Measurements from ENCODE around the gene HAUS1.
"Not testable (repeated sequence)": the region's sequence is repeated elsewhere in the genome, so short reads cannot be mapped to it uniquely, and the experiment has no call there.

Gene HAUS1

DNA sequence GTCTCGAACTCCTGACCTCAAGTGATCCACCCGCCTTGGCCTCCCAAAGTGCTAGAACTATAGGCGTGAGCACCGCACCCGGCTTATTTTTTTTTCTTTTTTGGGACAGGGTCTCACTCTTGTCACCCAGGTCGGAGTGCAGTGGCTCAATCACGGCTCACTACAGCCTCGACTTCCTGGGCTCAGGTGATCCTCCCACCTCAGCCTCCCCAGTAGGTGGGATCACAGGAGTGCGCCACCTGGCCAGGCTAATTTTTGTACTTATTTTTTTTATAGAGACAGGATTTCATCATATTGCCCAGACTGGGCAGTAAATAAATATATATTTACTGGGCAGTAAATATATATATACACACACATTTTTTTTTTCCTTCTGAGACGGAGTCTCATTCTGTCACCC lies 8.7 kb upstream of the HAUS1 start:
- DNase-seq: no peak

GRCh38 chr18:46096651-46097300 lies 7.4 kb upstream of the HAUS1 start:
- DNase-seq: no peak

DNA sequence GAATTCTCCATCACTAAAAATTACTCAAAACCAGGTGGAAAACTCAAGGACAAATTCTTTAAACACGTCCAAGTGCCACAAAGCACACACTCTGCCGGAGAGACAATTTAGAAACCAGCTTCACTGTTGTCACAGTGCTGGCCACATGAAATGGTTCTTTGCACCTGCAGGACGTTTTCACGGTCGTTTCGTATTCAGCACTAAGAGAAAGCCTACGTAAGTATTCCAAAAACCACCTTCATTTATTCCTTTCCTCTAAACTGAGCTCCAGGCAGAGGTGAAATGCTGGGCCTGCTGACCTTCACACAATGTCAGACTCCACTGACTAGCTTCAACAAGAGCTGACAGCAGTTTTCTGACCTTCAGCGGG lies 6.8 kb upstream of the HAUS1 start:
- no peak for DNase-seq

GRCh38 chr18:46097801-46098615 lies 6.2 kb upstream of the HAUS1 start, which contains the start of gene ATP5F1A:
ATP5F1A (minus strand) TSS chr18:46098296; CDS start chr18:46098231, 65 bp downstream.
- DNase-seq: peak; percentile 84

GRCh38 chr18:46098616-46098933 lies 5.6 kb upstream of the HAUS1 start:
- DNase-seq: no peak

- DNase-seq: no peak
Measured at GRCh38 chr18:46099463-46099862, 4.7 kb upstream of the HAUS1 start.

GRCh38 chr18:46109386-46109785 lies 5.2 kb downstream of the HAUS1 start:
- no peak for DNase-seq

- DNase-seq: no peak
Measured at GRCh38 chr18:46110406-46110805, 6.2 kb downstream of the HAUS1 start.

- no peak for DNase-seq
Measured at GRCh38 chr18:46113751-46114150, 9.6 kb downstream of the HAUS1 start.

DNA sequence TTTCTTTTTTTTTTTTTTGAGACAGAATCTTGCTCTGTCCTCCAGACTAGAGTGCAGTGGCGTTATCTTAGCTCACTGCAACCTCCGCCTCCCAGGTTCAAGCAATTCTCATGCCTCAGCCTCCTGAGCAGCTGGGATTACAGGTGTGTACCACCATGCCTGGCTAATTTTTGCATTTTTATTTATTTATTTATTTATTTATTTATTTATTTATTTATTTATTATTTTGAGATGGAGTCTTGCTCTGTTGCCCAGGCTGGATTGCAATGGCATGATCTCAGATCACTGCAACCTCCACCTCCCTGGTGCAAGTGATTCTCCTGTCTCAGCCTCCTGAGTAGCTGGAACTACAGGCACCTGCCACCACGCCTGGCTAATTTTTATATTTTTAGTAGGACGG lies 22.4 kb downstream of the HAUS1 start:
- not testable (repeated sequence) for DNase-seq

- DNase-seq: no peak
Measured at GRCh38 chr18:46130061-46130460, 25.9 kb downstream of the HAUS1 start.

DNA sequence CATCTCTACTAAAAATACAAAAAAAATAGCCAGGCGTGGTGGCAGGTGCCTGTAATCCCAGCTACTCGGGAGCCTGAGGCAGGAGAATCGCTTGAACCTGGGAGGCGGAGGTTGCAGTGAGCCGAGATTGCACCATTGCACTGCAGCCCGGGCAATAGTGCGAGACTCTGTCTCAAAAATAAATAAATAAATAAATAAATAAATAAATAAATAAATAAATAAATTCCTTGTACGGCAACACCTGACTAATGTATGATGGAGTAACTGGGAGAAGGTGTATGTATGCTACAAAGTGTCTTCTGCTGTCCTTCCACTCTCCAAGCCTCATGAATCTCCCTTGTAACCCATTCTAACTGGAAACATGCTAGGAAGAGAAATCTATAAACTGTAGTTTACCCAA lies 26.4 kb downstream of the HAUS1 start:
- DNase-seq: not testable (repeated sequence)

DNA sequence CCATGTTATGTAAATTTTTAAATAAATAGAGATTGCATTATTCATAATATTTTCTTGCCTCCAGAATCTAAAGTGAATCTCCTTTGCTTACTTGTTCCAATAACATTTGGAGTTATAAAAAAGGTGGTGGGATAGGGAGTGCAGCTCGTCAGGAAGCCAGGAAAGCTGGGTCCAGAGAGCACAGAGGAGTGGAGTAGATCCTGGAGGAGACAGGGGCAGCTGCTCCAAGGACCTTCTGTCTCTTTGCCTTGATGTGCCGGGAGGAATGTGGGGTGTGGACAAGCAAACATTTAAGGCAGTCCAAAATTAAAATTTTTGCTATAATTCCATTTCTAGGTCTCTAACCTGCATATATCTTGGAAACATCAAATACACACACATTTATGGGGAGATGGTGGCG lies 29.3 kb downstream of the HAUS1 start:
- DNase-seq: no peak

- DNase-seq: no peak
Measured at GRCh38 chr18:46134920-46135675, 30.9 kb downstream of the HAUS1 start.

DNA sequence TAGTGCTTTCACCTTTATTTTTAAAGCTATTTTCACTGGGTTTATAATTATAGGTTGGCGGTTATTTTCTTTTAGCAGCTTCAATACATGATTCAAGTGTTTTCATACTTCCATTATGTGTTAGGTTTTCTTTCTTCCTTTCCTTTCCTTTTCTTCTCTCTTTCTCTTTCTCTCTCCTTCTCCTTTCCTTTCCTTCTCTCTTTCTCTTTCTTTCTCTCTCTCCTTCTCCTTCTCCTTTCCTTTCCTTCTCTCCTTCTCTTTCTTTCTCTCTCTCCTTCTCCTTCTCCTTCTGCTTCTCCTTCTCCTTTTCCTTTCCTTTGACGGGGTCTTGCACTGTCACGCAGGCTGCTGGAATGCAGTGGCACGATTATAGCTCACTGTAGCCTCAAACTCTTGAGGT lies 36.0 kb downstream of the HAUS1 start:
- no peak for DNase-seq

DNA sequence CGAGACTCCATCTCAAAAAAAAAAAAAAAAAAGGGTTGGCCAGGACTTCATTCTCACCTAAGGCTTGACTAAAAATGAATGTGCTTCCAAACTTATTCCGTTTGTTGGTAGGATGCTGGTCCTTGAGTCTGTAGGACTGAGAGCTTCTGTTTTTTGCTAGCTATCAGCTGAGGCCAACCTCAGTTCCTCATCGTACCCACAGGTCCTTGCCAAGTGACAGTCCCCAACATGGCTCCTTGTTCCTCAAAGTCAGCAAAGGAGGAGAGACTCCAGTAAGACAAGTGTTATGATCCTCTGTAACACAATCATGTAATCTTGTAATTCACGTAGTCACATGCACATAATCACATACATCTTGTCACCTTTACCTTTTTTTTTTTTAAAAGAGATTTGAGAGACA lies 37.0 kb downstream of the HAUS1 start:
- no peak for DNase-seq

DNA sequence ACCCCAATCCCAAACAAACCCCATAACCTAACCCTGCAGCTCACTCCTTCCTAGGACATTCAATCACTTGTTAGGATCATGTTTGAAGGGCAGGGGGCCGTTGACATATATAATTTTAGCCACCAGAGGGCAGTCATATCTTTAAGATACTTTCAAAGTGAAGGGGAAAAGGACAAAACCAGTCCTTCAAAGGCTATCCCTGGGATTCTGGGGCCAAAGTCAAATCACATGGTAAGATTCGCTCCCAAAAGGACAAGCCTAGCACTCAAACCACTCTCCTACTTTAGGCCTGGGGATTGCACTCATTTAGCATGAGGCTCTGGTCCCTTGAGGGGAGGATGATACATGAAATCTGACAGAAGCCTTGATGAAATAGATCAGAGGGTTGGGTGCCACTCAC lies 44.6 kb downstream of the HAUS1 start:
- DNase-seq: peak; percentile 44

- peak; percentile 53 for DNase-seq
Measured at GRCh38 chr18:46152436-46152807, 48.2 kb downstream of the HAUS1 start.

GRCh38 chr18:46152808-46153617 lies 48.8 kb downstream of the HAUS1 start:
- DNase-seq: peak; percentile 13

DNA sequence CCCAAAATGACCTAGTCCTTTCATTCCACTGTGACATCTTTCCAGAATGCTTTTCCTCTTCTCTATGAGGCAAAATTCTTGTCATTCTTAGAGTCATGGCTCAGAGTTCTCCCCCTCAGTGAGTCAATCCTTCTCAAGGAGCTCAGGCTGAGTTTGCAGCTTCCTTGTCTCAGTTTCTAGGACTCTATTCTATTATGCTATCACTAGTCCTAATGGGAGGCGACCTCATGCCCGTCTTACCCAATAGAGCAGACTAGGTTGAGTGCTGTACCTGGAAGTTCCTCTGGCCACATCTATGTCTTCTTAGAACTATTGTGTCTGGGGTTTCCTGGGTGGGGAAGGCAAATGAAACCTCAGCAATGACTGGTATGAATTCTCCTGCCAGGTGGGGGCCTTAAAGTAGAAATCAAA lies 51.5 kb downstream of the HAUS1 start:
- DNase-seq: peak; percentile 92

DNA sequence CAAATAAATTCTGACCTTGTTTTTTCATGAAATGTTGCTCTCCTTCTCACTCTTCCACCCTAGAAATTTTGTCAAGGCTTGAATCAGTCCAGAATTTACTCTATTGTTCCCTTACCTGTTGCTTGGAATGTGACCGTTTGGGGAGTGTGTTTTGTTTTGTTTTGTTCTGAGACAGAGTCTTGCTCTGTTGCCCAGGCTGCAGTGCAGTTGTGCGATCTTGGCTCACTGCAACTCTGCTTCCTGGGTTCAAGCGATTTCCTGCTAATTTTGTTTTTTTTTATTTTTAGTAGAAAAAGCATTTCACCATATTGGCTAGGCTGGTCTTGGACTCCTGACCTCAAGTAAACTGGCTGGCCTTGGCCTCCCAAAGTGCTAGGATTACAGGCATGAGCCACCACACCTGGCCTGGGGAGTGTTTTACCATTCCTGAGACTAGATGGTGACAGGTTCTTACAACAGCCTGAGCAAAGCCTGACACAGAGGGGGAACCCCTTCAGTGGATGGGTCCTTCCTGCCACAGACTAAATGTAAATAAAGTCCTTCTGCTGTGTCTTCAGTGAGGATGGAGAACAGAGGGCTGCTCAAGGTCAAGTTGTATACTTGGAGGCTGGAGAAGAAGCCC lies 52.0 kb downstream of the HAUS1 start:
- no peak for DNase-seq

DNA sequence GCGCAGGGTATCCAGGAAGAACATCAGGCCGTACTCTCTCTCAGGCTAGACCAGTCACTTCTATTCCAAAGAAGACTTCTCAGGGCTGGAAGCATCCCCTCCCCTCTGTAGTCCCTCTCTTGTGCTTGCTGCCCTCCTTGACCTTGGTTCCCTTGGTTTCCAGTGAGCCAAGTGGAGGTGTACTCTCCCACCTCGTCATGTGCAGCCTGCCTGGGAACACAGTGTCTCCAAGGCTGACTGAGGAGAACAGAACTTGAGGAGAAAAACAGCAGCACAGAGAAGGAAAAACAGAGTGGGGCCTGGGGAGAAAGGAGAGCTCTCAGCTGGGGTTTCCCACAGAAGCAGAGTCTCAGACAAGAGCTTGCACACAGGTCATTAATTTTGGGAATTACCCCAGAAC lies 52.7 kb downstream of the HAUS1 start:
- DNase-seq: no peak

GRCh38 chr18:46158499-46158898 lies 54.3 kb downstream of the HAUS1 start:
- DNase-seq: no peak
